H1 (cell line): Measurements from ENCODE around the gene SPEN. TPM values are rescaled to one million over a fixed set of nuclear protein-coding genes. Genes with fewer than 3 reads are reported as not detected.

Experiments used
- CTCF ChIA-PET: fragments of 300-600 bp; sonication (Branson Sonifier 250); formaldehyde crosslinking; loops from one replicate; lab custom pipeline; 2021; ENCODE audit not compliant: partially characterized antibody; lab: Charles Lee
- POLR2A ChIA-PET: fragments of 300-600 bp; sonication (Branson Sonifier 250); formaldehyde crosslinking; loops from one replicate; lab custom pipeline; 2021; ENCODE audit warnings: inconsistent platforms; ENCODE audit not compliant: partially characterized antibody; lab: Charles Lee
- DNase-seq, 2 experiments: peaks; one replicate each; pipeline versions ENCODE4 v3.0.0 to v3.0.0-alpha.2; 2010 to 2022; ENCODE audit warnings: low spot score in 2 of 2, low read depth in 1 of 2, mixed read lengths in 1 of 2
- FAIRE-seq: peaks from 2 replicates; lab custom pipeline; 2011; peaks lifted over from hg19 to GRCh38; lab: Jason Lieb, UNC
- H2AFZ ChIP-seq: 2 replicates; pipeline ENCODE4 v1.8.1; 2012; ENCODE audit warnings: low read length, inconsistent platforms
- H2AK5ac ChIP-seq: 2 replicates; pipeline ENCODE4 v1.6.1; 2013; ENCODE audit warnings: low read depth, low read length
- H2BK120ac ChIP-seq: replicated peaks from 2 replicates; pipeline ENCODE3; 2013; ENCODE audit warnings: low read depth, low read length, inconsistent platforms
- H2BK12ac ChIP-seq: 2 replicates; pipeline ENCODE4 v1.6.1; 2013; ENCODE audit warnings: low read depth, low read length
- H2BK15ac ChIP-seq: 2 replicates; pipeline ENCODE4 v1.6.1; 2013; ENCODE audit warnings: low read length
- H2BK20ac ChIP-seq: 2 replicates; pipeline ENCODE4 v1.6.1; 2013; ENCODE audit warnings: low read length
- H2BK5ac ChIP-seq: 2 replicates; pipeline ENCODE4 v1.6.1; 2013; ENCODE audit warnings: low read depth, low read length
- H3K14ac ChIP-seq: 2 replicates; pipeline ENCODE4 v1.6.1; 2013; ENCODE audit warnings: inconsistent platforms; ENCODE audit not compliant: insufficient read length
- H3K18ac ChIP-seq: 2 replicates; pipeline ENCODE4 v1.6.1; 2013; ENCODE audit warnings: low read length; ENCODE audit errors: extremely low read depth
- H3K23ac ChIP-seq: 2 replicates; pipeline ENCODE4 v1.6.1; 2013; ENCODE audit warnings: inconsistent platforms; ENCODE audit not compliant: insufficient read length
- H3K23me2 ChIP-seq: 2 replicates; pipeline ENCODE4 v1.6.1; 2013; ENCODE audit warnings: low read depth, low read length
- H3K27ac ChIP-seq: 2 replicates; pipeline ENCODE4 v1.6.1; 2011; ENCODE audit warnings: low read depth, low read length, inconsistent platforms
- H3K27me3 ChIP-seq, 4 experiments: replicated peaks in 1 of 4; 1 replicate in 1 of 4; 2 replicates in 3 of 4; pipeline versions ENCODE4 v1.6.1 to v1.8.1; 2011 to 2013; ENCODE audit warnings: low read length in 3 of 4, mild to moderate bottlenecking in 3 of 4, inconsistent platforms in 2 of 4, mixed read lengths in 2 of 4, moderate library complexity in 1 of 4; ENCODE audit not compliant: control insufficient read depth in 3 of 4, insufficient read depth in 3 of 4; ENCODE audit errors: extremely low read depth in 1 of 4
- H3K36me3 ChIP-seq, 4 experiments: 2 replicates each; pipeline versions ENCODE4 v1.6.1 to v1.8.1; 2011 to 2013; ENCODE audit warnings: mild to moderate bottlenecking in 4 of 4, low read length in 3 of 4, moderate library complexity in 2 of 4, control low read depth in 1 of 4, inconsistent platforms in 1 of 4; ENCODE audit not compliant: insufficient read depth in 4 of 4, control insufficient read depth in 2 of 4
- H3K4ac ChIP-seq: replicated peaks from 2 replicates; pipeline ENCODE3; 2013; ENCODE audit warnings: low read length, low read depth, mixed read lengths, inconsistent platforms; ENCODE audit not compliant: insufficient read length
- H3K4me1 ChIP-seq, 4 experiments: replicated peaks in 1 of 4; 1 replicate in 1 of 4; 2 replicates in 3 of 4; pipeline versions ENCODE4 v1.6.1 to v1.8.1; 2011 to 2013; ENCODE audit warnings: low read length in 3 of 4, inconsistent platforms in 2 of 4, mixed read lengths in 1 of 4; ENCODE audit not compliant: insufficient read depth in 4 of 4, control insufficient read depth in 3 of 4
- H3K4me2 ChIP-seq, 2 experiments: 2 replicates each; pipeline versions ENCODE4 v1.6.1 to v1.8.1; 2011 to 2013; ENCODE audit warnings: low read depth in 2 of 2, low read length in 2 of 2, control low read depth in 1 of 2, inconsistent platforms in 1 of 2, mild to moderate bottlenecking in 1 of 2; ENCODE audit not compliant: insufficient read depth in 1 of 2
- H3K4me3 ChIP-seq, 4 experiments: fragments of 200-600, 300-600 bp in 1 of 4; sonication (generic), shearing (Covaris generic), sonication (Bioruptor Twin) in 1 of 4; 2 replicates each; pipeline versions ENCODE4 v1.5.1 to v1.8.1; 2011 to 2016; ENCODE audit warnings: low read length in 4 of 4, low read depth in 3 of 4, control low read depth in 2 of 4, inconsistent platforms in 2 of 4, mild to moderate bottlenecking in 2 of 4, mixed read lengths in 1 of 4, moderate library complexity in 1 of 4; ENCODE audit not compliant: insufficient read depth in 2 of 4; ENCODE audit errors: extremely low read depth in 1 of 4
- H3K56ac ChIP-seq: replicated peaks from 2 replicates; pipeline ENCODE3; 2013; ENCODE audit warnings: low read depth, mild to moderate bottlenecking, mixed read lengths, low read length, inconsistent platforms; ENCODE audit not compliant: insufficient read length
- H3K79me1 ChIP-seq: 2 replicates; pipeline ENCODE4 v1.6.1; 2013; ENCODE audit warnings: low read depth, low read length, control low read depth
- H3K79me2 ChIP-seq, 2 experiments: 2 replicates each; pipeline versions ENCODE4 v1.6.1 to v1.8.1; 2012 to 2013; ENCODE audit warnings: low read length in 2 of 2, mild to moderate bottlenecking in 2 of 2, inconsistent platforms in 1 of 2; ENCODE audit not compliant: insufficient read depth in 2 of 2, control insufficient read depth in 1 of 2
- H3K9ac ChIP-seq, 4 experiments: replicated peaks in 1 of 4; 1 replicate in 1 of 4; 2 replicates in 3 of 4; pipeline versions ENCODE4 v1.6.1 to v1.8.1; 2011 to 2013; ENCODE audit warnings: low read depth in 3 of 4, low read length in 3 of 4, control low read depth in 2 of 4, mild to moderate bottlenecking in 2 of 4, moderate library complexity in 2 of 4, inconsistent platforms in 1 of 4; ENCODE audit errors: extremely low read depth in 1 of 4
- H3K9me3 ChIP-seq, 2 experiments: 2 replicates each; pipeline versions ENCODE4 v1.6.1 to v1.8.1; 2012 to 2013; ENCODE audit warnings: mild to moderate bottlenecking in 2 of 2, moderate library complexity in 2 of 2, control low read depth in 1 of 2, inconsistent platforms in 1 of 2, low read depth in 1 of 2, low read length in 1 of 2, mixed read lengths in 1 of 2; ENCODE audit not compliant: insufficient read depth in 2 of 2
- H4K20me1 ChIP-seq, 2 experiments: replicated peaks in 1 of 2; 2 replicates each; pipeline versions ENCODE3 to v1.8.1; 2011 to 2013; ENCODE audit warnings: inconsistent platforms in 2 of 2, low read length in 2 of 2, mild to moderate bottlenecking in 1 of 2; ENCODE audit not compliant: insufficient read depth in 2 of 2, control insufficient read depth in 1 of 2
- H4K5ac ChIP-seq: 2 replicates; pipeline ENCODE4 v1.6.1; 2013; ENCODE audit warnings: low read length, low read depth, mixed read lengths, inconsistent platforms; ENCODE audit not compliant: insufficient read length
- H4K8ac ChIP-seq: 2 replicates; pipeline ENCODE4 v1.8.0; 2013; ENCODE audit warnings: mild to moderate bottlenecking, moderate library complexity, low read length, inconsistent platforms; ENCODE audit not compliant: insufficient read depth; ENCODE audit errors: extremely low read depth
- H4K91ac ChIP-seq: replicated peaks from 2 replicates; pipeline ENCODE3; 2013; ENCODE audit warnings: low read length, mixed read lengths, inconsistent platforms; ENCODE audit not compliant: insufficient read length
- CBX5 ChIP-seq: fragments of 300-800, 300-1000 bp; sonication (generic); IDR thresholded peaks from 2 replicates; pipeline ENCODE4 v1.7.1; 2016; ENCODE audit warnings: antibody characterized with exemption, low read length, low read depth
- CEBPB ChIP-seq: IDR thresholded peaks from 2 replicates; pipeline ENCODE4 v1.6.1; 2012; ENCODE audit warnings: low read depth, low read length
- CTBP2 ChIP-seq: IDR thresholded peaks from 2 replicates; pipeline ENCODE4 v1.7.0; 2011; ENCODE audit warnings: borderline replicate concordance, mild to moderate bottlenecking, moderate library complexity, mixed read lengths, low read length; ENCODE audit not compliant: insufficient read depth, insufficient read length
- FOSL1 ChIP-seq: IDR thresholded peaks from 2 replicates; pipeline ENCODE4 v1.6.1; 2011; ENCODE audit warnings: mild to moderate bottlenecking, low read depth, low read length, moderate library complexity; ENCODE audit not compliant: insufficient read depth
- HDAC2 ChIP-seq, 2 experiments: fragments of 300-600 bp in 1 of 2; sonication (generic) in 1 of 2; IDR thresholded peaks; 2 replicates each; pipeline ENCODE4 v1.6.1; 2011 to 2012; ENCODE audit warnings: low read depth in 2 of 2, low read length in 2 of 2, mild to moderate bottlenecking in 2 of 2, moderate library complexity in 2 of 2, borderline replicate concordance in 1 of 2, inconsistent platforms in 1 of 2
- SAP30 ChIP-seq: fragments of 300-600 bp; sonication (generic); IDR thresholded peaks from 2 replicates; pipeline ENCODE4 v1.7.1; 2012; ENCODE audit warnings: low read length, moderate library complexity, mild to moderate bottlenecking, inconsistent platforms; ENCODE audit not compliant: insufficient read depth, insufficient replicate concordance
- SIN3A ChIP-seq, 2 experiments: IDR thresholded peaks in 1 of 2; conservative IDR thresholded peaks in 1 of 2; 2 replicates each; pipeline ENCODE4 v1.6.1; 2011 to 2012; ENCODE audit warnings: low read length in 2 of 2, improper control_type of control experiment in 1 of 2, low read depth in 1 of 2, mild to moderate bottlenecking in 1 of 2
- SP1 ChIP-seq: IDR thresholded peaks from 2 replicates; pipeline ENCODE4 v1.6.1; 2011; ENCODE audit warnings: low read depth, low read length
- SP2 ChIP-seq: IDR thresholded peaks from 2 replicates; pipeline ENCODE4 v1.6.1; 2012; ENCODE audit warnings: mild to moderate bottlenecking, low read length, inconsistent platforms
- SRF ChIP-seq: IDR thresholded peaks from 2 replicates; pipeline ENCODE4 v1.6.1; 2011; ENCODE audit warnings: mild to moderate bottlenecking, low read depth, low read length, moderate library complexity
- TAF7 ChIP-seq: optimal IDR thresholded peaks from 2 replicates; pipeline ENCODE3; 2011; ENCODE audit warnings: low read depth, mild to moderate bottlenecking, inconsistent platforms, low read length, moderate library complexity, borderline replicate concordance
- TEAD4 ChIP-seq: IDR thresholded peaks from 2 replicates; pipeline ENCODE4 v1.6.1; 2012; ENCODE audit warnings: low read depth, low read length, inconsistent platforms, mixed read lengths
- ZNF274 ChIP-seq: IDR thresholded peaks from 2 replicates; pipeline ENCODE4 v1.7.0; 2012; ENCODE audit warnings: low read length, borderline replicate concordance; ENCODE audit errors: extremely low read depth
- WGBS, 2 experiments: shearing (Covaris generic) in 1 of 2; methylation state at CpG; one replicate each; pipeline versions ENCODE4 v1.1.6 to v1.1.7; 2013 to 2015; ENCODE audit warnings: low lambda C conversion rate in 2 of 2, mixed read lengths in 2 of 2, inconsistent platforms in 1 of 2, low coverage in 1 of 2, missing lambda C conversion rate in 1 of 2; ENCODE audit not compliant: insufficient replicate concordance in 2 of 2, insufficient coverage in 1 of 2, insufficient read length in 1 of 2; ENCODE audit errors: extremely low coverage in 1 of 2, missing lambda C conversion rate in 1 of 2; 5-methylcytosine and 5-hydroxymethylcytosine counted together
- polyA plus RNA-seq, 7 experiments: library from polyadenylated mRNA; depleted of rRNA in 3 of 7; stranded (reverse) in 5 of 7; unstranded in 2 of 7; fragments of >200 nt in 5 of 7; fragments of 200-250 nt in 2 of 7; gene quantifications; 1 replicate in 5 of 7; 2 replicates in 1 of 7; 4 replicates in 1 of 7; pipeline versions ENCODE4 v1.2.1 to v1.2.3, GENCODE V29; 2011 to 2013; ENCODE audit warnings: missing spikeins in 2 of 7, mixed read lengths in 2 of 7
- total RNA-seq: library from RNA; stranded (reverse); fragmentation: NEBNext Ultra II Directional; extraction: Animal tissue kit (Norgen Biotek cat#: 25700); gene quantifications from 2 replicates; pipeline ENCODE4 v1.2.1, GENCODE V29; 2021

SPEN gene
- total and polyA plus RNA-seq, 2 of the 8 experiments (the other 6 are each of a cell fraction or from before 2014, with no cell fraction given) = 12.5 to 52.1 TPM

DNA sequence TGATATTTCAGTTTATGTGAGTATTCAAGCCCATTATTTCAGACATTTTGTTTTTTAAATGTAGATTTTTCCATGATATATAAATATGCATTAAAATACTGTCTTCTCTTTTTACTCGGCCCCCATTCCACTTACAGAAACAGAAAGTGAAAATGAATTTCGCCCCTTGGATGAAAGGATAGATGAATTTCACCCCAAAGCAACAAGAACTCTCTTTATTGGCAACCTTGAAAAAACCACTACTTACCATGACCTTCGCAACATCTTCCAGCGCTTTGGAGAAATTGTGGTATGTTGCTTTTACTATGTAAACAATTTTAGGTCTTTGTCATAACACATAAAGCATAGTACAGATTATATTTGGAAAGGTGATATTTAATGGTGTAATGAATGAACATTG, 68.5 kb downstream of the SPEN start:
- Histone ChIP-seq H3K9ac (no peak overlapping the region), H3K23ac (no peak overlapping the region), H3K4me3 (no peak overlapping the region), H2BK20ac (no peak overlapping the region), H3K4me2 (no peak overlapping the region), H3K27me3 (no peaks in the 10 kb centered on the region), H2BK5ac (no peak overlapping the region), H3K14ac (no peak overlapping the region), H3K18ac (no peak overlapping the region), H2BK120ac (no peak overlapping the region), H3K23me2 (no peaks in the 10 kb centered on the region), H3K4me1 (no peaks in the 10 kb centered on the region), H3K9me3 (no peaks in the 10 kb centered on the region), H4K5ac (no peak overlapping the region), H4K91ac (no peak overlapping the region), H3K36me3 (peaks cover 2 to 47% (median 16%) of the 10 kb centered on the region in 4 experiments; a peak in 7 of 8 replicates), H3K79me1 (no peaks in the 10 kb centered on the region; the same call in 1 of the 2 replicates), H2BK12ac (no peak overlapping the region), H3K56ac (no peak overlapping the region), H4K8ac (no peak overlapping the region), H2AK5ac (no peak overlapping the region), H2BK15ac (no peak overlapping the region), H4K20me1 (no peaks in the 10 kb centered on the region), H3K79me2 (peaks cover 0 to 4% of the 10 kb centered on the region in 2 experiments; a peak in 2 of 4 replicates), H3K4ac (no peak overlapping the region), H2AFZ (no peak overlapping the region), H3K27ac (no peak overlapping the region)
- TF ChIP-seq CTBP2 (no peak), SRF (no peak), TAF7 (no peak), CBX5 (no peak), SP1 (no peak), CEBPB (no peak), FOSL1 (no peak), SIN3A (conservative IDR thresholded peaks at IDR 0.05 in 1 of 2, IDR thresholded peaks at IDR 0.05 in 1 of 2; ENCODE audit: low read depth in 1 of 2, low read length in 2 of 2) (no peak), TEAD4 (no peak), SAP30 (no peak), SP2 (no peak), ZNF274 (no peak), HDAC2 (IDR thresholded peaks at IDR 0.05; ENCODE audit: borderline replicate concordance in 1 of 2, low read depth in 2 of 2, low read length in 2 of 2) (no peak)
- DNase-seq = no peak
- CTCF ChIA-PET = interaction anchor here (1.1 to 1.5 kb wide), 2 partner anchors 19 to 22 kb away, joined by 3 to 11 read pairs; no protein-coding TSS in a partner anchor
- 91% methylated on average over 4 of the region's 4 CpGs; no CpG with 5 or more reads in 1 of the 2 experiments for WGBS, 2 experiments
- FAIRE-seq = no peak
- POLR2A ChIA-PET = no interaction called here
